HepG2 (cell line): ENCODE measurements around the gene SEMA7A. TPM values are rescaled to one million over a fixed set of nuclear protein-coding genes. Genes with fewer than 3 reads are reported as not detected.

Experiments used
- AKNA ChIP-seq: sonication (generic); formaldehyde crosslinking; IDR thresholded peaks from 2 replicates; pipeline ENCODE4 v1.4.0; 2020; ENCODE audit warnings: missing genetic modification reagents, borderline replicate concordance
- ARNT2 ChIP-seq: sonication (generic); formaldehyde crosslinking; IDR thresholded peaks from 2 replicates; pipeline ENCODE4 v1.8.0; 2022; ENCODE audit warnings: mild to moderate bottlenecking, low read depth, missing genetic modification reagents, moderate library complexity
- HES4 ChIP-seq: sonication (generic); formaldehyde crosslinking; IDR thresholded peaks from 2 replicates; pipeline ENCODE4 v1.9.0; 2021; ENCODE audit warnings: mild to moderate bottlenecking, missing genetic modification reagents, borderline replicate concordance
- LCORL ChIP-seq, 2 experiments: fragments of 450-650 bp in 1 of 2; sonication (generic) in 1 of 2; formaldehyde crosslinking in 1 of 2; IDR thresholded peaks; 2 replicates each; pipeline versions ENCODE4 v1.5.0 to v1.6.1; 2017 to 2020; ENCODE audit warnings: antibody characterized with exemption in 1 of 2, missing genetic modification reagents in 1 of 2
- MAF1 ChIP-seq: sonication (generic); formaldehyde crosslinking; IDR thresholded peaks from 2 replicates; pipeline ENCODE4 v1.5.0; 2020; ENCODE audit warnings: missing genetic modification reagents, borderline replicate concordance
- NKX3-1 ChIP-seq: sonication (generic); formaldehyde crosslinking; IDR thresholded peaks from 2 replicates; pipeline ENCODE4 v1.5.0; 2020; ENCODE audit warnings: missing genetic modification reagents
- SYNCRIP ChIP-seq: fragments of 200-400 bp; formaldehyde crosslinking; IDR thresholded peaks from 2 replicates; pipeline ENCODE4 v1.6.1; 2018; ENCODE audit warnings: mild to moderate bottlenecking, low read depth, low read length; ENCODE audit not compliant: insufficient read depth
- TAF15 ChIP-seq: fragments of 200-400 bp; formaldehyde crosslinking; IDR thresholded peaks from one replicate; pipeline ENCODE4 v1.6.1; 2018; ENCODE audit warnings: mild to moderate bottlenecking, low read depth, low read length; ENCODE audit not compliant: poor library complexity, severe bottlenecking
- ZNF10 ChIP-seq: sonication (generic); formaldehyde crosslinking; IDR thresholded peaks from 2 replicates; pipeline ENCODE4 v1.4.0; 2020; ENCODE audit warnings: mild to moderate bottlenecking, low read depth, missing genetic modification reagents, borderline replicate concordance
- ZNF234 ChIP-seq: sonication (generic); formaldehyde crosslinking; conservative IDR thresholded peaks from 2 replicates; pipeline ENCODE4 v1.5.1; 2020; ENCODE audit warnings: mild to moderate bottlenecking, missing genetic modification reagents
- ZNF549 ChIP-seq: sonication (generic); formaldehyde crosslinking; IDR thresholded peaks from 2 replicates; pipeline ENCODE4 v1.5.0; 2020; ENCODE audit warnings: missing genetic modification reagents
- ZNF646 ChIP-seq: sonication (generic); formaldehyde crosslinking; IDR thresholded peaks from 2 replicates; pipeline ENCODE4 v1.9.0; 2021; ENCODE audit warnings: mild to moderate bottlenecking, missing genetic modification reagents
- ZSCAN25 ChIP-seq: sonication (generic); formaldehyde crosslinking; IDR thresholded peaks from 2 replicates; pipeline ENCODE4 v1.8.0; 2022; ENCODE audit warnings: mild to moderate bottlenecking, missing genetic modification reagents
- polyA plus RNA-seq, 8 experiments: library from polyadenylated mRNA; depleted of rRNA in 3 of 8; stranded (reverse) in 7 of 8; unstranded in 1 of 8; fragments of >200 nt; fragmentation: Illumina TruSeq in 4 of 8; extraction: Trizol in 4 of 8; gene quantifications; 2 replicates each; pipeline versions ENCODE4 v1.2.1 to v1.2.3, GENCODE V29; 2011 to 2016; ENCODE audit warnings: low read depth in 4 of 8, missing spikeins in 1 of 8, mixed read lengths in 1 of 8; ENCODE audit not compliant: insufficient read depth in 1 of 8
- total RNA-seq, 5 experiments: library from RNA; depleted of rRNA; stranded (reverse); fragments of >200 nt; fragmentation: Illumina TruSeq; extraction: Trizol; gene quantifications; 2 replicates each; pipeline ENCODE4 v1.2.3, GENCODE V29; 2016; ENCODE audit warnings: low read depth in 1 of 5
- TF ChIP-seq, protein P1 (sequence below): IDR thresholded peaks from 2 replicates; pipeline ENCODE4 v1.6.1; 2016; ENCODE audit warnings: missing biosample characterization, missing genetic modification reagents, low read depth

SEMA7A gene
- total and polyA plus RNA-seq, 2 of the 13 experiments (the other 11 are each of a cell fraction or from before 2014, with no cell fraction given) = 9.0 to 15.8 TPM

- TF ChIP-seq, protein P1, sequence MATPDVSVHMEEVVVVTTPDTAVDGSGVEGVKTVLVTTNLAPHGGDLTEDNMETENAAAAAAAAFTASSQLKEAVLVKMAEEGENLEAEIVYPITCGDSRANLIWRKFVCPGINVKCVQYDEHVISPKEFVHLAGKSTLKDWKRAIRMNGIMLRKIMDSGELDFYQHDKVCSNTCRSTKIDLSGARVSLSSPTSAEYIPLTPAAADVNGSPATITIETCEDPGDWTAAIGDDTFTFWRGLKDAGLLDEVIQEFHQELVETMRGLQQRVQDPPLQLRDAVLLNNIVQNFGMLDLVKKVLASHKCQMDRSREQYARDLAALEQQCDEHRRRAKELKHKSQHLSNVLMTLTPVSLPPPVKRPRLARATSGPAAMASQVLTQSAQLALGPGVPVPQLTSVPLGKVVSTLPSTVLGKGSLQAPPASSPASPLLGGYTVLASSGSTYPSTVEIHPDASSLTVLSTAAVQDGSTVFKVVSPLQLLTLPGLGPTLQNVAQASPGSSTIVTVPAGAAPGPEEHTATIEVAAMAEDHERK = no peak
- TF ChIP-seq LCORL (IDR thresholded peaks at IDR 0.05) = no peak
- peak; percentile 67 for TF ChIP-seq LCORL (CRISPR knock-in tag; IDR thresholded peaks at IDR 0.05)
- no peak for TF ChIP-seq TAF15
- TF ChIP-seq SYNCRIP = no peak
- TF ChIP-seq ZNF10 = no peak
- TF ChIP-seq ZSCAN25 (CRISPR knock-in tag) = peak; percentile 43; the same call in 1 of the 2 replicates
- no peak for TF ChIP-seq NKX3-1 (CRISPR knock-in tag)
- TF ChIP-seq ZNF549 (CRISPR knock-in tag) = no peak
- TF ChIP-seq HES4 (CRISPR knock-in tag) = no peak
- TF ChIP-seq ZNF646 (CRISPR knock-in tag) = no peak
- no peak for TF ChIP-seq ARNT2 (CRISPR knock-in tag)
- no peak for TF ChIP-seq ZNF234 (CRISPR knock-in tag)
- TF ChIP-seq AKNA (CRISPR knock-in tag) = no peak
- no peak for TF ChIP-seq MAF1 (CRISPR knock-in tag)
These were observed 12.2 kb downstream of the SEMA7A start (continued) for GRCh38 chr15:74421302-74422245.
